ENCODE data around the gene ACTG1. TPM values are rescaled to one million over a fixed set of nuclear protein-coding genes. Genes with fewer than 3 reads are reported as not detected.

The ACTG1 gene
- total RNA-seq, 5 donors from 2014 or later (not counting 1 experiment from before 2014, with no cell fraction given) = 1,183 to 1,383 (median 1,262) TPM

DNA sequence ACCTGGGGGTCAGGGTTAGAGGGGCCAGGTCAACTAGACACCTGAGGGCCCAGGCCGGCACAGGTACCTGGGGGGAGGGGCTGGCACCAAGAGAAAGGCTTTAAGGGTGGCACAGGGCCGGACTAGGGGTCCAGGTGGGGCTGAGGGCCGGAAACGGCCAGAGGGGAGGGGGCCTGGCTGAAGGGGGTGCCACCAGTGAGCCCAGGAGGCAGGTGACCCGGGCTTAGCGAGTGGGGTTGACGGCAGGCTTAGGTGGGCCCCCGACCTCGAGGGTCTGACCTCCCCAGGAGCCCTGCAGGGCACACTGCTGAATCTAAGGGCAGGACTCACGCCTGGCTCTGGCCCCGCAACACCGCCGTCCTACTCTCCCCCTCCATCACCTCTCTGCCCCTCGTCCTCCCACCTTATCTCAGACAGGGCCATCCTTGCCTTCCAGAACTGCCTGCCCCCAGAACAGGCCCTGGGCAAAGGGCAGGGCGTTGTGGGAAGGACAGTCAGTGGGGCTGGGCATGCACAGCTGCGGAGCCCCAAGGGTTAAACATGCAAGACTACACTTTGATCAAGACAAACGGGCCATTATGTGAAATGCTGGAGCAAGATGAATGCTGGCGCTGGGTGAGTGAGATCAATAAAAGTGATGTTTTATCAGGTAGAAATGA lies 44.4 kb downstream of the ACTG1 start:
- Histone ChIP-seq H3K36me3 (ENCODE audit: control insufficient read depth in 2 of 2, extremely low read depth in 1 of 2, insufficient read depth in 1 of 2, low read length in 1 of 2) (no peaks in the 10 kb centered on the region), H3K4me1 (ENCODE audit: control insufficient read depth in 1 of 2, extremely low read depth in 1 of 2, insufficient read depth in 2 of 2, low read length in 2 of 2) (peaks cover 0 to 5% of the 10 kb centered on the region in 2 experiments), H3K27ac (ENCODE audit: low read length) (no peak overlapping the region), H3K9me3 (no peaks in the 10 kb centered on the region), H3K27me3 (replicated peaks in 1 of 2; ENCODE audit: control insufficient read depth in 2 of 2, extremely low read depth in 1 of 2, insufficient read depth in 2 of 2, low read length in 1 of 2) (peaks cover 0 to 17% of the 10 kb centered on the region in 2 experiments), H3K4me3 (ENCODE audit: control insufficient read depth in 1 of 2, extremely low read depth in 1 of 2, low read length in 1 of 2) (no peak overlapping the region)
- Mint-ChIP-seq H3K27me3 (no peaks in the 10 kb centered on the region), H3K4me3 (no peak overlapping the region), H3K27ac (no peak overlapping the region), H3K36me3 (no peaks in the 10 kb centered on the region), H3K4me1 (no peaks in the 10 kb centered on the region), H3K9me3 (no peaks in the 10 kb centered on the region)
- ChIA-PET CTCF (interaction anchor here in 1 of 2 donors (0.6 kb wide), 1 partner anchor 86 kb away, joined by 4 read pairs; no protein-coding TSS in a partner anchor), POLR2A (no interaction called here)
- 77% methylated on average over 12 of the region's 18 CpGs for WGBS (ENCODE audit: insufficient coverage)
- ATAC-seq (replicated peaks in 1 of 4) (no peak), DNase-seq (no peak)

DNA sequence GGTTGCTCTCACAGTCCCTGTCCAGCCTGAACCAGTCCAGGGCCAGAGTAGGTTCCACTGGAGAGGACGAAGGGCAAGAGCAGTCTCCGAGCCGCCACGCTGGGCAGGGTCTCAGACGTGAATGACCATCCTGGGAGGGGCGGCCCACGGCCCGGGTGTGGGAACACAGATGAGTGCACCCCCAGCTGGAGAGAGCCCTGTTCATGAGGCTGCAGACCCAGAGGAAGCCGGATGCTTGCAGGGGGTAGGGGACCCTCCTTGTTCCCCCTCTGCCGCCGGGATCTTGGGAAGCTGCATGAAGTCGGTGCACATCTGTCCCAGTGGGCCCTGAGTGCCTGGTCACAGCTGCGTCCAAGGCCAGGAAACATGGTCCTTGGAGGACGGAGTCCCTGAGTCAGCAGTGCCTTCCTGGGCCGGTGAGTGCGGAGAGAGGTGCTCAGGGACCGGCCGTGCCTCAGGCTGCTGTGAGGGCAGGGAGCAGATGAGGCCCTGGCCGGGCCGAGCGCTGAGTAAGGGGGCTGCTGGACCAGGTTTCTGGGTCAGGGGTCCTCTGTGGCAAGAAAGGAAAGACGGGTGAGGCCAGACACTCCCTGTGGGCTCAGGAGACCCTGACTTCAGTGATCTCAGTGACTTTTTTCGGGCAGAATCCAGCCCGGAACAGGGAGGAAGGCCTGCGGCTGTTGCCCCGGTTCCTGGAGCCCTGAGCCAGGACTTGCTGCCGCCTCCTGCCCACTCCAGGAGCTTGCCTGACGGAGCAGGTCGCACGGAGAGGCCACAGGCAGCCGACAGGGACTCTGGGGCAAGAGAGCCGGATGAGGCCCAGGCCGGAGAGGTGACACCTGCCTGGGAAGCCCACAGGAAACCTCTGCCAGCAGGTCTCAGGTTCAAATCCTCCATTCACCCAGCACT lies 45.8 kb downstream of the ACTG1 start:
- H3K27ac Mint-ChIP-seq = no peak overlapping the region
- no peaks in the 10 kb centered on the region for H3K9me3 Mint-ChIP-seq
- POLR2A ChIA-PET = no interaction called here

DNA sequence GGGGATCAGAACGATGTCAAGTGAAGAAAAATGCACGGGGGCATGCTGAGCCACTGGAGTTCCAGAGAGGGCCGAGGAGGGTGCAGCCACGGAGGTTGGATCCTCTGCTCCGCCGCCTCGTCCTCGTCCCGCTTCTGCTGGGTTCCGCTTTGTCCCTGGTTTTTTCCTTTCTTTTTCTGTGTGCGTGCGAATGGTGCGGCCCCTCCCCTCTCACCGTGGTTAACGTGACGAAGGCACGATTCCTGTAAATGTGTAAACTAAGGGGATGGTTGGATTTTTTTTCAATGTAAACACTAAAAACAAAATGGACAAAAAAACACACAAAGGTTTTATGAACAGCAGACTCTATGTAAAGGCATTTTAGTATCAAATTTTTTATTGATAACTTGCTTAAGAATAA lies 46.7 kb downstream of the ACTG1 start:
- 88% methylated on average over 10 of the region's 17 CpGs for WGBS (ENCODE audit: insufficient coverage)

More for the DNA sequence above, 45.8 kb downstream of the ACTG1 start:
- Histone ChIP-seq H3K36me3 (ENCODE audit: control insufficient read depth in 2 of 2, extremely low read depth in 1 of 2, insufficient read depth in 1 of 2, low read length in 1 of 2) (no peaks in the 10 kb centered on the region), H3K4me3 (ENCODE audit: control insufficient read depth in 1 of 2, extremely low read depth in 1 of 2, low read length in 1 of 2) (no peak overlapping the region), H3K9me3 (no peaks in the 10 kb centered on the region), H3K27ac (ENCODE audit: low read length) (no peak overlapping the region), H3K27me3 (replicated peaks in 1 of 2; ENCODE audit: control insufficient read depth in 2 of 2, extremely low read depth in 1 of 2, insufficient read depth in 2 of 2, low read length in 1 of 2) (peaks cover 0 to 22% of the 10 kb centered on the region in 2 experiments), H3K4me1 (ENCODE audit: control insufficient read depth in 1 of 2, extremely low read depth in 1 of 2, insufficient read depth in 2 of 2, low read length in 2 of 2) (peaks cover 0 to under 1% of the 10 kb centered on the region in 2 experiments)
- H3K4me1 Mint-ChIP-seq = no peaks in the 10 kb centered on the region
- CTCF ChIA-PET = no interaction called here
- H3K36me3 Mint-ChIP-seq = no peaks in the 10 kb centered on the region
- no peak for DNase-seq
- ATAC-seq (replicated peaks in 1 of 4) = no peak
- no peaks in the 10 kb centered on the region for H3K27me3 Mint-ChIP-seq
- 86% methylated on average over 32 of the region's 33 CpGs for WGBS (ENCODE audit: insufficient coverage)
- H3K4me3 Mint-ChIP-seq = no peak overlapping the region

DNA sequence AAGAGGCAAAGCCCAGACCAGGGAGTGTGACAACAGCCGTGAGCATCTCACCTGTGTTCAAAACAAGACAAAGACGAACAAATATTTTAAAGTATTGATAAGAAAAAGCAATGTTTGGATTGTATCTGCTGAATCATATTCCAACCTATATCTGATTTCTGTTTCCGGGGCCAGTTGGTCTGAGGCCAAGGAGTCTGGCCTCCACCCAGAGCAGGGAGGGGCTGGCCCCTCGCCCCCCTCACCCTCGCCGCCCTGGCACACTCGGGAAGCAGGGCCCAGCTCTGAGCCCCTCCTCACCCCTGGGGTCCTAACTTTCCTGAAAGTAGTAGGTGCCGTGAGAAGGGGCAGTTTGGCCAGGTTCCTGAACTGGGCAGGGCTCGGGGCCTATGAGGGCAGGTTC lies 48.0 kb downstream of the ACTG1 start:
- WGBS (ENCODE audit: insufficient coverage) = 83% methylated on average over 2 of the region's 9 CpGs
- POLR2A ChIA-PET = no interaction called here
- no peak overlapping the region for H3K4me3 Mint-ChIP-seq

More for the DNA sequence above, 46.7 kb downstream of the ACTG1 start:
- no peaks in the 10 kb centered on the region for H3K9me3 Mint-ChIP-seq
- no peak for DNase-seq
- no peaks in the 10 kb centered on the region for H3K27me3 Mint-ChIP-seq
- ChIA-PET POLR2A (no interaction called here), CTCF (no interaction called here)
- Histone ChIP-seq H3K36me3 (ENCODE audit: control insufficient read depth in 2 of 2, extremely low read depth in 1 of 2, insufficient read depth in 1 of 2, low read length in 1 of 2) (no peaks in the 10 kb centered on the region), H3K4me1 (ENCODE audit: control insufficient read depth in 1 of 2, extremely low read depth in 1 of 2, insufficient read depth in 2 of 2, low read length in 2 of 2) (no peaks in the 10 kb centered on the region), H3K27ac (ENCODE audit: low read length) (no peak overlapping the region), H3K4me3 (ENCODE audit: control insufficient read depth in 1 of 2, extremely low read depth in 1 of 2, low read length in 1 of 2) (no peak overlapping the region), H3K9me3 (no peaks in the 10 kb centered on the region), H3K27me3 (replicated peaks in 1 of 2; ENCODE audit: control insufficient read depth in 2 of 2, extremely low read depth in 1 of 2, insufficient read depth in 2 of 2, low read length in 1 of 2) (peaks cover 0 to 22% of the 10 kb centered on the region in 2 experiments)
- H3K4me1 Mint-ChIP-seq = no peaks in the 10 kb centered on the region
- no peak overlapping the region for H3K4me3 Mint-ChIP-seq
- H3K27ac Mint-ChIP-seq = no peak overlapping the region
- no peak for ATAC-seq (replicated peaks in 1 of 4)
- H3K36me3 Mint-ChIP-seq = no peaks in the 10 kb centered on the region

DNA sequence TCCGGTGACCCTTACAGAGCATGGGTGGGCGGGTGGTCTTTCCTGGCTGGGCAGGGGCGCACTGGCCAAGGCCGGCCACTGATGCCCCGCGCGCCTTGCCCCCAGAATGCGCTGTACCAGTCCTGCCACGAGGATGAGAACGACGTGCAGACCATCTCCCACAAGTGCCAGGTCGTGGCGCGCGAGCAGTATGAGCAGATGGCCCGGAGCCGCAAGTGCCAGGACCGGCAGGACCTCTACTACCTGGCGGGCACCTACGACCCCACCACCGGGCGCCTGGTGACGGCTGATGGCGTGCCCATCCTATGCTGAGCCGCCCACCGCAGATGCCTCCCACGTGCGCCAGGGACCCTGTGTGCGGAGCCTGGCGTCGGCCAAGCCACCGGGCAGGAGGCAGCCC lies 49.1 kb downstream of the ACTG1 start:
- no peak for DNase-seq
- H3K4me3 ChIP-seq (ENCODE audit: control insufficient read depth in 1 of 2, extremely low read depth in 1 of 2, low read length in 1 of 2) = no peak overlapping the region
- Mint-ChIP-seq H3K27ac (no peak overlapping the region), H3K27me3 (no peaks in the 10 kb centered on the region), H3K9me3 (no peaks in the 10 kb centered on the region), H3K4me3 (no peak overlapping the region), H3K36me3 (no peaks in the 10 kb centered on the region), H3K4me1 (no peaks in the 10 kb centered on the region)
- CTCF ChIA-PET = no interaction called here
- 92% methylated on average over 31 of the region's 32 CpGs for WGBS (ENCODE audit: insufficient coverage)
- H3K27me3 ChIP-seq (replicated peaks in 1 of 2; ENCODE audit: control insufficient read depth in 2 of 2, extremely low read depth in 1 of 2, insufficient read depth in 2 of 2, low read length in 1 of 2) = peaks cover 0 to 22% of the 10 kb centered on the region in 2 experiments
- H3K9me3 ChIP-seq = no peaks in the 10 kb centered on the region
- POLR2A ChIA-PET = no interaction called here
- H3K4me1 ChIP-seq (ENCODE audit: control insufficient read depth in 1 of 2, extremely low read depth in 1 of 2, insufficient read depth in 2 of 2, low read length in 2 of 2) = no peaks in the 10 kb centered on the region
- no peak overlapping the region for H3K27ac ChIP-seq (ENCODE audit: low read length)
- no peak for ATAC-seq (replicated peaks in 1 of 4)
- no peaks in the 10 kb centered on the region for H3K36me3 ChIP-seq (ENCODE audit: control insufficient read depth in 2 of 2, extremely low read depth in 1 of 2, insufficient read depth in 1 of 2, low read length in 1 of 2)

More for the DNA sequence above, 48.0 kb downstream of the ACTG1 start:
- ATAC-seq (replicated peaks in 1 of 4) (no peak), DNase-seq (no peak)
- Mint-ChIP-seq H3K27ac (peak overlapping the region in 1 of 2 donors; percentile 46), H3K27me3 (no peaks in the 10 kb centered on the region), H3K9me3 (no peaks in the 10 kb centered on the region), H3K4me1 (no peaks in the 10 kb centered on the region), H3K36me3 (no peaks in the 10 kb centered on the region)
- H3K36me3 ChIP-seq (ENCODE audit: control insufficient read depth in 2 of 2, extremely low read depth in 1 of 2, insufficient read depth in 1 of 2, low read length in 1 of 2) = no peaks in the 10 kb centered on the region
- no peak overlapping the region for H3K4me3 ChIP-seq (ENCODE audit: control insufficient read depth in 1 of 2, extremely low read depth in 1 of 2, low read length in 1 of 2)
- CTCF ChIA-PET = no interaction called here
- no peaks in the 10 kb centered on the region for H3K9me3 ChIP-seq
- no peaks in the 10 kb centered on the region for H3K4me1 ChIP-seq (ENCODE audit: control insufficient read depth in 1 of 2, extremely low read depth in 1 of 2, insufficient read depth in 2 of 2, low read length in 2 of 2)
- H3K27me3 ChIP-seq (replicated peaks in 1 of 2; ENCODE audit: control insufficient read depth in 2 of 2, extremely low read depth in 1 of 2, insufficient read depth in 2 of 2, low read length in 1 of 2) = peaks cover 0 to 22% of the 10 kb centered on the region in 2 experiments
- no peak overlapping the region for H3K27ac ChIP-seq (ENCODE audit: low read length)

DNA sequence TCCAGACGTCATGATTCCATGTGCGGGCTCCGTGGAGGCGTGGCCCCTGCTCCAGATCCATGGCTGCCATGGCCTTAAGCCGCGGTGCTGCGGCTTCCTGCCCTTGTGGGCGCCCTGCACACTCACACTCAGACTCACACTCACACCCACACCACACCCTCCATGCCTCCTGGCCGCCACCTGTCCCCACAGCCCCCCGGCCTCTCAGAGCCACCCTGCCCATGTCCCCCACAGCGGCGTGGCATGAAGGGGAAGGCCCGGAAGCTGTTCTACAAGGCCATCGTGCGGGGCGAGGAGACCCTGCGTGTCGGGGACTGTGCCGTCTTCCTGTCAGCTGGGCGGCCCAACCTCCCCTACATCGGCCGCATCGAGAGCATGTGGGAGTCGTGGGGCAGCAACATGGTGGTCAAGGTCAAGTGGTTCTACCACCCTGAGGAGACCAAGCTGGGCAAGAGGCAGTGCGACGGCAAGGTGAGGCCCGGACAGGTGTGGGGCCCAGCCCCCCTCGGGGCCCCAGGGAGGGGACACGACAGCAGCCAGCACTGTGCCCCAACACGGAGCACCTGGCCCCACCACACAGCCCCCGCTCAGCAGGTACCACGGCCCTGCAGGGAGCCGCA lies 50.0 kb downstream of the ACTG1 start:
- ATAC-seq (replicated peaks in 1 of 4) = no peak
- 89% methylated on average over 33 of the region's 33 CpGs for WGBS (ENCODE audit: insufficient coverage)
- H3K4me1 ChIP-seq (ENCODE audit: control insufficient read depth in 1 of 2, extremely low read depth in 1 of 2, insufficient read depth in 2 of 2, low read length in 2 of 2) = no peaks in the 10 kb centered on the region
- H3K9me3 ChIP-seq = no peaks in the 10 kb centered on the region
- H3K4me3 Mint-ChIP-seq = no peak overlapping the region
- ChIA-PET POLR2A (no interaction called here), CTCF (no interaction called here)
- H3K27ac ChIP-seq (ENCODE audit: low read length) = no peak overlapping the region
- H3K9me3 Mint-ChIP-seq = no peaks in the 10 kb centered on the region
- H3K27me3 ChIP-seq (replicated peaks in 1 of 2; ENCODE audit: control insufficient read depth in 2 of 2, extremely low read depth in 1 of 2, insufficient read depth in 2 of 2, low read length in 1 of 2) = peaks cover 0 to 22% of the 10 kb centered on the region in 2 experiments
- H3K36me3 Mint-ChIP-seq = no peaks in the 10 kb centered on the region
- H3K36me3 ChIP-seq (ENCODE audit: control insufficient read depth in 2 of 2, extremely low read depth in 1 of 2, insufficient read depth in 1 of 2, low read length in 1 of 2) = no peaks in the 10 kb centered on the region
- H3K4me3 ChIP-seq (ENCODE audit: control insufficient read depth in 1 of 2, extremely low read depth in 1 of 2, low read length in 1 of 2) = no peak overlapping the region
- H3K4me1 Mint-ChIP-seq = no peaks in the 10 kb centered on the region
- H3K27me3 Mint-ChIP-seq = no peaks in the 10 kb centered on the region
- no peak overlapping the region for H3K27ac Mint-ChIP-seq
- no peak for DNase-seq

All from T-cell (primary cell).